Measurements from ENCODE around the gene SCLY. TPM values are rescaled to one million over a fixed set of nuclear protein-coding genes. Genes with fewer than 3 reads are reported as not detected.

SCLY gene
- total RNA-seq, 3 donors from 2014 or later: 46.4 to 63.5 (median 60.1) TPM

- Mint-ChIP-seq H3K27me3 (ENCODE audit: low read depth) (no peaks in the 10 kb centered on the region), H3K4me3 (no peak overlapping the region), H3K36me3 (ENCODE audit: insufficient read depth) (no peaks in the 10 kb centered on the region), H3K9me3 (no peaks in the 10 kb centered on the region), H3K4me1 (ENCODE audit: low read depth) (peaks cover 6% of the 10 kb centered on the region)
- DNase-seq: no peak
- ATAC-seq: no peak
These were observed 82.6 kb downstream of the SCLY start for GRCh38 chr2:238143239-238143951.

DNA sequence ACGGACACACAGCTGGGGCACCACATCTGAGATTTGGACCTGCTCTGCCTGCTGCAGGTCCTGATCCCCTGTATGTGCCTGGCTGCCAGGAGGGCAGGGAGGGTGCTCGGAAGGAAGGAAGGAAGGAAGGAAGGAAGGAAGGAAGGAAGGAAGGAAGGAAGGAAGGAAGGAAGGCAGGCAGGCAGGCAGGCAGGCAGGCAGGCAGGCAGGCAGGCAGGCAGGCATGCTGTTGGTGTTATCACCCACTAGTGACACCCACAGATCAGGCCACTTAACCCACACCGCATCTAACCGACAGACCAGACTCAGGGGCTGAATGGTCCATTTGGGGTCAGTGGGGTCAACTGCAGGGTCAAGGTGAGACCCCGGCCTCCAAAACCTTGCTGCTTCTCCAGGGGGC, 83.5 kb downstream of the SCLY start:
- H3K4me3 Mint-ChIP-seq: no peak overlapping the region
- ATAC-seq (no peak), DNase-seq (no peak)
- H3K9me3 Mint-ChIP-seq: no peaks in the 10 kb centered on the region
- no peaks in the 10 kb centered on the region for H3K36me3 Mint-ChIP-seq (ENCODE audit: insufficient read depth)
- no peaks in the 10 kb centered on the region for H3K27me3 Mint-ChIP-seq (ENCODE audit: low read depth)
- peaks cover 6% of the 10 kb centered on the region for H3K4me1 Mint-ChIP-seq (ENCODE audit: low read depth)

DNA sequence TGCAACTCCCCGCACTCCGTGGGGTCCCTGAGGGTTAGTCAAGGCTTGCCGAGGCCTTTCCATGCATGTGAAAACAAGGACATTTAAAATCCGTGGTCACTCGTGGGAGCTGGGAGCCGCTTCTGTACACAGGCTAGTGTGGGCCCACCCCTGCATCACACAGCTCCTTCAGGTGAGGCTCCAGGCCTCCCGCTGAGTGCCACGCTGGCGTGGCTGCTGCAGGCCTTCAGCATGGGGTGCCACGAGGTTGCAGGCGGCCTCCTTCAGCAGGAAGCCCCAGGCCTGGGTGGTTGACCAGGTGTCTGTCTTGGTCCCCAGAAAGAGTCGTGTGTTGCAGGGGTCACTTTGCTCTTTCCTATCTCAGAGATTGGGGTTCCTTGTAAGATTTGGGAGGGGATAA, 84.2 kb downstream of the SCLY start:
- no peak overlapping the region for H3K4me3 Mint-ChIP-seq
- peaks cover 6% of the 10 kb centered on the region for H3K4me1 Mint-ChIP-seq (ENCODE audit: low read depth)
- no peaks in the 10 kb centered on the region for H3K36me3 Mint-ChIP-seq (ENCODE audit: insufficient read depth)
- no peaks in the 10 kb centered on the region for H3K27me3 Mint-ChIP-seq (ENCODE audit: low read depth)
- no peak for DNase-seq
- H3K9me3 Mint-ChIP-seq: no peaks in the 10 kb centered on the region
- ATAC-seq: no peak

GRCh38 chr2:238145851-238146250, 85.0 kb downstream of the SCLY start:
- no peaks in the 10 kb centered on the region for H3K36me3 Mint-ChIP-seq (ENCODE audit: insufficient read depth)
- no peaks in the 10 kb centered on the region for H3K9me3 Mint-ChIP-seq
- no peak for DNase-seq
- H3K4me3 Mint-ChIP-seq: no peak overlapping the region
- ATAC-seq: no peak
- no peaks in the 10 kb centered on the region for H3K27me3 Mint-ChIP-seq (ENCODE audit: low read depth)
- peaks cover 6% of the 10 kb centered on the region for H3K4me1 Mint-ChIP-seq (ENCODE audit: low read depth)

GRCh38 chr2:238146884-238147544, 86.2 kb downstream of the SCLY start:
- Mint-ChIP-seq H3K36me3 (ENCODE audit: insufficient read depth) (no peaks in the 10 kb centered on the region), H3K4me3 (no peak overlapping the region), H3K27me3 (ENCODE audit: low read depth) (no peaks in the 10 kb centered on the region), H3K4me1 (ENCODE audit: low read depth) (no peaks in the 10 kb centered on the region), H3K9me3 (no peaks in the 10 kb centered on the region)
- DNase-seq: no peak
- no peak for ATAC-seq

DNA sequence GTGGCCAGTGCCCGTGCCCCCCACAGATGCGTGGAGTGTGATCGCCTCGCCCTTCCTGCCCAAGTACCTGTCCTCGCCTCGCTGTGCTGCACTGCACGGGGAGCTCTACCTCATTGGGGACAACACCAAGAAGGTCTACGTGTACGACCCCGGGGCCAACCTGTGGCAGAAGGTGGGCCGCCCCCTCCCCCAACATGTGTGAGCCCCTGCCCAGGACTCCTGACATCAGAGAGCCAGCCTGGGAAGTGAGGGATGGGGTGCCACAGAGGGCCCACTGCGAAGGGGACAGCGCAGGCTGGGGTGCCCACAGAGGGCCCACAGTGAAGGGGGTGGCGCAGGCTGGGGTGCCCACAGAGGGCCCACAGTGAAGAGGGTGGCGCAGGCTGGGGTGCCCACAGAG, 88.2 kb downstream of the SCLY start:
- Mint-ChIP-seq H3K27me3 (ENCODE audit: low read depth) (no peaks in the 10 kb centered on the region), H3K4me1 (ENCODE audit: low read depth) (no peaks in the 10 kb centered on the region), H3K4me3 (no peak overlapping the region), H3K36me3 (ENCODE audit: insufficient read depth) (no peaks in the 10 kb centered on the region), H3K9me3 (no peaks in the 10 kb centered on the region)
- no peak for DNase-seq
- ATAC-seq: no peak

Other genes with a start within 250 kb of the SCLY start
- gene RAMP1, start 201.4 kb upstream of the SCLY start, total RNA-seq: under 1 TPM; 0.43 to 0.53 (median 0.46) TPM
- 10 to 100 TPM; 64.2 to 66.2 (median 66.1) TPM for gene UBE2F, start 94.0 kb upstream of the SCLY start, total RNA-seq
- under 1 TPM; 0.08 to 0.35 (median 0.14) TPM for gene ESPNL, start 39.3 kb downstream of the SCLY start, total RNA-seq
- not detected for gene KLHL30, start 77.7 kb downstream of the SCLY start, total RNA-seq
- gene ERFE, start 98.0 kb downstream of the SCLY start, total RNA-seq: under 1 TPM; 0.13 to 0.91 (median 0.22) TPM
- 10 to 100 TPM; 64.5 to 70.9 (median 66.5) TPM for gene ILKAP, start 142.7 kb downstream of the SCLY start, total RNA-seq
- gene HES6, start 179.0 kb downstream of the SCLY start, total RNA-seq: 1 to 10 TPM; 5.9 to 9.1 (median 8.0) TPM
- gene PER2, start 227.6 kb downstream of the SCLY start, total RNA-seq: 10 to 100 TPM; 22.8 to 25.4 (median 24.6) TPM